ENCODE measurements around the gene QTRT2. TPM values are rescaled to one million over a fixed set of nuclear protein-coding genes. Genes with fewer than 3 reads are reported as not detected.

Gene QTRT2
- total RNA-seq (2022; extraction: Qiagen RNA extraction), result 19.6 to 25.3 TPM (median 20.7 TPM) in 5 replicates

DNA sequence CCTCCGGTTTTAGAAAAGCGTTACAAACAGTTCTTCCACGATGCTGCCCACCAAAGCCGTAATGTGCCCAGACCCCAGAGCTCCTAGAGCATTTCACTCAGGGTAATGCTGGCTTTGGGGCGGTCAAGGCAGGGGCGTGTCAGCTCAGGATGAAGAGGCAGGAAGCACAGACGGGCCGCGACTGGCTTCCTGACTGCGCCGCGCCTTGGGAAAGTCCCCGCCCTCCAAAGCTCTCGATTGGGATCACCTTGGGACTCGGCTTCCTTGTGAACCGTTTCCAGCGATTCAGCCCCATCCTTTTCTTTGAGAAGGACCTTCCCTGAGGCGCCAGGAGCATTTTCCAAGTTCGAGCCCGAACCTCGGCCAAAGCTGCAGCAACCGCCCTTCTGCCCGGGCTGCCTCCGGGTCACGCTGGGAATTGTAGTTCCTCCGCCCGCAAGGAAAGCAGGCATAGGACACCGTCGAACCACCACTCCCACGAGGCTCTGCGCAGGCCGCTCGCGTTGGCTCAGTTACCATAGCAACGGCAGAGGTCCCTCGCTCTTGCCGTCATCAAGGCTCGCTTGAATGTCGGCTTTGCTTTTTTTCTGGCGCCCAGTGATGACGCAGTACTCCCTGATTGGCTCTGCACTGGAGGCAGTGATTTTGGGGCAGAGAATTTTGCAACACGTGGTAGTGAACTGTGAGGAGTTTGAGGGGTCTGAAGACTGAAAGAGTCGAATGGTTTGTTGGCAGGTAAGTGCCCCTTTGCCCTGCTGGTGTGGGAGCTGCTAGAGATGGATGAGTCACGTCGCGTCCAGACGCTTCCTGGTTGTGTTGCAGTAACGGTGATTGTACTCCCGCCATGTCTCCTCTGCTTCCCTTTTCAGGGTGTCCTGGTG is at the start of gene QTRT2, which contains the start of gene CCDC191:
TSS of gene QTRT2 (plus strand) at position 608 of the 881 bp plus-strand sequence. CDS start 8,521 bp downstream, outside the sequence.
TSS of gene CCDC191 (minus strand) at position 397 of the 881 bp plus-strand sequence. CDS start at position 337, 60 bp downstream.

Other genes starting within 250 kb of the QTRT2 start
- gene GRAMD1C, start 217.9 kb upstream of the QTRT2 start, total RNA-seq (2022; extraction: Qiagen RNA extraction), result 0.24 to 0.78 TPM (median 0.46 TPM) in 5 replicates
- 2.9 to 3.6 TPM (median 3.1 TPM) in 5 replicates for gene ZDHHC23, start 108.7 kb upstream of the QTRT2 start, total RNA-seq (2022; extraction: Qiagen RNA extraction)
- gene CCDC191, start 211 bp upstream of the QTRT2 start, total RNA-seq (2022; extraction: Qiagen RNA extraction), result 1.3 to 1.9 TPM (median 1.5 TPM) in 5 replicates
- gene DRD3, start 122.3 kb downstream of the QTRT2 start, total RNA-seq (2022; extraction: Qiagen RNA extraction), result not detected in 5 replicates
- gene ZNF80, start 180.8 kb downstream of the QTRT2 start, total RNA-seq (2022; extraction: Qiagen RNA extraction), result not detected in 5 replicates
- not detected in 5 replicates for gene TIGIT, start 237.3 kb downstream of the QTRT2 start, total RNA-seq (2022; extraction: Qiagen RNA extraction)